ENCODE data around the gene RAB3GAP2. TPM values are rescaled to one million over a fixed set of nuclear protein-coding genes. Genes with fewer than 3 reads are reported as not detected.

The RAB3GAP2 gene
- total RNA-seq, 2 experiments from 2014 or later, result 47.8 to 50.1 TPM

- CTCF ChIA-PET, result interaction anchor here (0.6 to 1.6 kb wide), 2 partner anchors 122 to 433 kb away, joined by 3 read pairs; no protein-coding TSS in a partner anchor
- DNase-seq, result no peak
Observed at GRCh38 chr1:220300442-220301121, 28.3 kb upstream of the RAB3GAP2 start.

GRCh38 chr1:220299337-220299736 is 27.1 kb upstream of the RAB3GAP2 start:
- no peak for DNase-seq
- H3K4me3 Mint-ChIP-seq, result no peak overlapping the region
- H3K27ac Mint-ChIP-seq, result no peak overlapping the region
- H3K9me3 Mint-ChIP-seq, result no peaks in the 10 kb centered on the region
- no peaks in the 10 kb centered on the region for H3K36me3 Mint-ChIP-seq (ENCODE audit: low read depth)
- POLR2A ChIA-PET, result no interaction called here
- H3K4me1 Mint-ChIP-seq, result peaks cover 1% of the 10 kb centered on the region
- CTCF ChIA-PET, result interaction anchor here (1.6 kb wide), 1 partner anchor 434 kb away, joined by 3 read pairs; no protein-coding TSS in a partner anchor
- H3K27me3 Mint-ChIP-seq, result peaks cover 8% of the 10 kb centered on the region

More at GRCh38 chr1:220300442-220301121, 28.3 kb upstream of the RAB3GAP2 start:
- peaks cover 1% of the 10 kb centered on the region for H3K4me1 Mint-ChIP-seq
- no peaks in the 10 kb centered on the region for H3K36me3 Mint-ChIP-seq (ENCODE audit: low read depth)
- H3K4me3 Mint-ChIP-seq, result no peak overlapping the region
- H3K9me3 Mint-ChIP-seq, result no peaks in the 10 kb centered on the region
- H3K27me3 Mint-ChIP-seq, result peaks cover 13% of the 10 kb centered on the region
- no peak overlapping the region for H3K27ac Mint-ChIP-seq
- POLR2A ChIA-PET, result no interaction called here

GRCh38 chr1:220298470-220299205 is 26.4 kb upstream of the RAB3GAP2 start:
- CTCF ChIA-PET, result interaction anchor here (1.3 kb wide), 1 partner anchor 321 kb away, joined by 3 read pairs; no protein-coding TSS in a partner anchor
- H3K27me3 Mint-ChIP-seq, result peaks cover 7% of the 10 kb centered on the region
- H3K4me3 Mint-ChIP-seq, result no peak overlapping the region
- no peak for DNase-seq
- H3K27ac Mint-ChIP-seq, result no peak overlapping the region
- peaks cover 1% of the 10 kb centered on the region for H3K4me1 Mint-ChIP-seq
- POLR2A ChIA-PET, result no interaction called here
- no peaks in the 10 kb centered on the region for H3K36me3 Mint-ChIP-seq (ENCODE audit: low read depth)
- H3K9me3 Mint-ChIP-seq, result no peaks in the 10 kb centered on the region

GRCh38 chr1:220296981-220297380 is 24.7 kb upstream of the RAB3GAP2 start:
- H3K36me3 Mint-ChIP-seq (ENCODE audit: low read depth), result no peaks in the 10 kb centered on the region
- CTCF ChIA-PET, result interaction anchor here (1.3 to 2.3 kb wide), 6 partner anchors 11 to 437 kb away, joined by 4 to 13 read pairs (median 6); no protein-coding TSS in a partner anchor
- peaks cover 1% of the 10 kb centered on the region for H3K4me1 Mint-ChIP-seq
- no peak for DNase-seq
- H3K4me3 Mint-ChIP-seq, result no peak overlapping the region
- POLR2A ChIA-PET, result no interaction called here
- no peak overlapping the region for H3K27ac Mint-ChIP-seq
- peaks cover 9% of the 10 kb centered on the region for H3K27me3 Mint-ChIP-seq
- H3K9me3 Mint-ChIP-seq, result no peaks in the 10 kb centered on the region

GRCh38 chr1:220294846-220295301 is 22.6 kb upstream of the RAB3GAP2 start:
- H3K4me3 Mint-ChIP-seq, result no peak overlapping the region
- ChIA-PET CTCF (interaction anchor here (2.0 to 2.3 kb wide), 2 partner anchors 105 to 439 kb away, joined by 6 to 13 read pairs; no protein-coding TSS in a partner anchor), POLR2A (no interaction called here)
- no peaks in the 10 kb centered on the region for H3K36me3 Mint-ChIP-seq (ENCODE audit: low read depth)
- no peaks in the 10 kb centered on the region for H3K9me3 Mint-ChIP-seq
- no peak for DNase-seq
- peaks cover 18% of the 10 kb centered on the region for H3K27me3 Mint-ChIP-seq
- H3K27ac Mint-ChIP-seq, result no peak overlapping the region
- H3K4me1 Mint-ChIP-seq, result no peaks in the 10 kb centered on the region

GRCh38 chr1:220291580-220291979 is 19.3 kb upstream of the RAB3GAP2 start:
- Mint-ChIP-seq H3K27me3 (peaks cover 23% of the 10 kb centered on the region), H3K4me1 (no peaks in the 10 kb centered on the region), H3K27ac (no peak overlapping the region), H3K9me3 (no peaks in the 10 kb centered on the region), H3K36me3 (ENCODE audit: low read depth) (no peaks in the 10 kb centered on the region), H3K4me3 (no peak overlapping the region)
- POLR2A ChIA-PET, result no interaction called here
- no peak for DNase-seq
- CTCF ChIA-PET, result interaction anchor here (1.6 kb wide), 1 partner anchor 10 kb away, joined by 3 read pairs; no protein-coding TSS in a partner anchor

- no peak for DNase-seq
- Mint-ChIP-seq H3K27me3 (peaks cover 23% of the 10 kb centered on the region), H3K9me3 (no peaks in the 10 kb centered on the region), H3K36me3 (ENCODE audit: low read depth) (no peaks in the 10 kb centered on the region), H3K4me3 (no peak overlapping the region), H3K4me1 (no peaks in the 10 kb centered on the region), H3K27ac (no peak overlapping the region)
- CTCF ChIA-PET, result interaction anchor here (1.6 kb wide), 1 partner anchor 8 kb away, joined by 3 read pairs; no protein-coding TSS in a partner anchor
- POLR2A ChIA-PET, result interaction anchor here (0.9 kb wide), 1 partner anchor 18 kb away, joined by 3 read pairs; the partner anchor contains the start of gene RAB3GAP2
Observed at GRCh38 chr1:220290140-220290761, 18.0 kb upstream of the RAB3GAP2 start.

- no peak overlapping the region for H3K27ac Mint-ChIP-seq
- POLR2A ChIA-PET, result no interaction called here
- no peak for DNase-seq
- no peaks in the 10 kb centered on the region for H3K9me3 Mint-ChIP-seq
- CTCF ChIA-PET, result no interaction called here
- no peaks in the 10 kb centered on the region for H3K36me3 Mint-ChIP-seq (ENCODE audit: low read depth)
- no peaks in the 10 kb centered on the region for H3K4me1 Mint-ChIP-seq
- H3K27me3 Mint-ChIP-seq, result peaks cover 17% of the 10 kb centered on the region
- H3K4me3 Mint-ChIP-seq, result no peak overlapping the region
Observed at GRCh38 chr1:220287129-220287528, 14.9 kb upstream of the RAB3GAP2 start.

GRCh38 chr1:220283625-220284024 is 11.4 kb upstream of the RAB3GAP2 start:
- no peaks in the 10 kb centered on the region for H3K9me3 Mint-ChIP-seq
- DNase-seq, result no peak
- POLR2A ChIA-PET, result no interaction called here

GRCh38 chr1:220281159-220281574 is 8.9 kb upstream of the RAB3GAP2 start:
- Mint-ChIP-seq H3K4me1 (no peaks in the 10 kb centered on the region), H3K4me3 (no peak overlapping the region), H3K27ac (no peak overlapping the region), H3K9me3 (no peaks in the 10 kb centered on the region), H3K27me3 (peaks cover 13% of the 10 kb centered on the region), H3K36me3 (ENCODE audit: low read depth) (no peaks in the 10 kb centered on the region)
- ChIA-PET CTCF (interaction anchor here (0.5 to 1.5 kb wide), 6 partner anchors 10 to 492 kb away, joined by 3 to 6 read pairs (median 4); no protein-coding TSS in a partner anchor), POLR2A (no interaction called here)
- DNase-seq, result no peak

More at GRCh38 chr1:220283625-220284024, 11.4 kb upstream of the RAB3GAP2 start:
- H3K27ac Mint-ChIP-seq, result no peak overlapping the region
- CTCF ChIA-PET, result interaction anchor here (1.6 kb wide), 1 partner anchor 13 kb away, joined by 6 read pairs; no protein-coding TSS in a partner anchor
- no peaks in the 10 kb centered on the region for H3K36me3 Mint-ChIP-seq (ENCODE audit: low read depth)
- H3K4me1 Mint-ChIP-seq, result no peaks in the 10 kb centered on the region
- no peak overlapping the region for H3K4me3 Mint-ChIP-seq
- peaks cover 8% of the 10 kb centered on the region for H3K27me3 Mint-ChIP-seq

- Mint-ChIP-seq H3K4me3 (no peak overlapping the region), H3K27ac (no peak overlapping the region), H3K4me1 (no peaks in the 10 kb centered on the region), H3K9me3 (no peaks in the 10 kb centered on the region), H3K27me3 (peaks cover 20% of the 10 kb centered on the region), H3K36me3 (ENCODE audit: low read depth) (no peaks in the 10 kb centered on the region)
- ChIA-PET CTCF (interaction anchor here (1.5 kb wide), 1 partner anchor 61 kb away, joined by 5 read pairs; no protein-coding TSS in a partner anchor), POLR2A (no interaction called here)
- no peak for DNase-seq
Observed at GRCh38 chr1:220280249-220280648, 8.0 kb upstream of the RAB3GAP2 start.

- Mint-ChIP-seq H3K9me3 (no peaks in the 10 kb centered on the region), H3K27me3 (peaks cover 22% of the 10 kb centered on the region), H3K27ac (no peak overlapping the region), H3K4me3 (no peak overlapping the region), H3K36me3 (ENCODE audit: low read depth) (no peaks in the 10 kb centered on the region), H3K4me1 (no peaks in the 10 kb centered on the region)
- CTCF ChIA-PET, result no interaction called here
- DNase-seq, result no peak
- POLR2A ChIA-PET, result no interaction called here
Observed at GRCh38 chr1:220278991-220279390, 6.7 kb upstream of the RAB3GAP2 start.

GRCh38 chr1:220275430-220275829 is 3.2 kb upstream of the RAB3GAP2 start:
- DNase-seq, result no peak
- Mint-ChIP-seq H3K27ac (no peak overlapping the region), H3K36me3 (ENCODE audit: low read depth) (no peaks in the 10 kb centered on the region), H3K4me3 (no peak overlapping the region), H3K4me1 (peaks cover 6% of the 10 kb centered on the region), H3K9me3 (no peaks in the 10 kb centered on the region), H3K27me3 (peaks cover 19% of the 10 kb centered on the region)
- ChIA-PET CTCF (no interaction called here), POLR2A (no interaction called here)

Measured in activated CD4-positive, alpha-beta memory T cell treated with anti-CD3 and anti-CD28 coated beads, Interleukin-2, amount 10 ng/mL, durations not matched to agents 7 days and 5 days (primary cell).